Omental fat pad (tissue), 4 donors: ENCODE measurements around the gene RESP18. TPM values are rescaled to one million over a fixed set of nuclear protein-coding genes. Genes with fewer than 3 reads are reported as not detected.

Experiments
- ATAC-seq: fragments of 150-250 bp; one replicate; pipeline ENCODE4 v1.9.1; 2016; ENCODE audit warnings: mild to moderate bottlenecking, moderate library complexity; ENCODE audit not compliant: low FRiP score
- DNase-seq: peaks from one replicate; pipeline ENCODE4 v3.0.0-alpha.2; 2019; ENCODE audit warnings: low spot score
- CTCF ChIP-seq, 3 donors: fragments of 450-650 bp; IDR thresholded peaks; one replicate each; pipeline ENCODE4 v1.5.1; 2016 to 2017; ENCODE audit warnings: antibody characterized with exemption in 3 of 3, mild to moderate bottlenecking in 3 of 3, moderate library complexity in 2 of 3
- total RNA-seq, 4 donors: library from RNA; depleted of rRNA; stranded (reverse); fragments of >200 nt; gene quantifications; one replicate each; pipeline ENCODE4 v1.1.0, GENCODE V29; 2016

The RESP18 gene
- total RNA-seq, 4 donors from 2014 or later, result not detected

- TF ChIP-seq CTCF (IDR thresholded peaks at IDR 0.05), result no peak
- no peak for DNase-seq
- peak; percentile 97 for ATAC-seq
Measured at GRCh38 chr2:219362524-219363164, 30.1 kb upstream of the RESP18 start.

GRCh38 chr2:219362072-219362471 lies 29.5 kb upstream of the RESP18 start:
- ATAC-seq (no peak), DNase-seq (no peak)

GRCh38 chr2:219358170-219359075 lies 25.9 kb upstream of the RESP18 start:
- no peak for ATAC-seq

More at GRCh38 chr2:219362072-219362471, 29.5 kb upstream of the RESP18 start:
- no peak for TF ChIP-seq CTCF (IDR thresholded peaks at IDR 0.05)

GRCh38 chr2:219356834-219357233 lies 24.3 kb upstream of the RESP18 start:
- ATAC-seq (no peak), DNase-seq (no peak)
- TF ChIP-seq CTCF (IDR thresholded peaks at IDR 0.05), result no peak

More at GRCh38 chr2:219358170-219359075, 25.9 kb upstream of the RESP18 start:
- DNase-seq, result no peak
- no peak for TF ChIP-seq CTCF (IDR thresholded peaks at IDR 0.05)

GRCh38 chr2:219354582-219354981 lies 22.0 kb upstream of the RESP18 start:
- ATAC-seq (no peak), DNase-seq (no peak)
- TF ChIP-seq CTCF (IDR thresholded peaks at IDR 0.05), result no peak

GRCh38 chr2:219353129-219353528 lies 20.6 kb upstream of the RESP18 start:
- TF ChIP-seq CTCF (IDR thresholded peaks at IDR 0.05), result no peak

More at GRCh38 chr2:219353129-219353528, 20.6 kb upstream of the RESP18 start:
- no peak for ATAC-seq
- DNase-seq, result no peak
